Dermis blood vessel endothelial cell (primary cell): ENCODE results near the gene DPP6. TPM values are rescaled to one million over a fixed set of nuclear protein-coding genes. Genes with fewer than 3 reads are reported as not detected.
"Not testable (repeated sequence)": the region's sequence is repeated elsewhere in the genome, so short reads cannot be mapped to it uniquely, and the experiment has no call there.

Source experiments
- DNase-seq: peaks from one replicate; pipeline ENCODE4 v3.0.0; 2010
- total RNA-seq: library from RNA; depleted of rRNA; stranded (reverse); fragments of >200 nt; gene quantifications from 2 replicates; pipeline ENCODE4 v1.2.3, GENCODE V29; 2014

DPP6 gene
- total RNA-seq, 1 donor from 2014 or later = not detected

GRCh38 chr7:154678001-154678550, 625.9 kb downstream of the DPP6 start:
- DNase-seq = not testable (repeated sequence)

- DNase-seq = no peak
These were observed 627.3 kb downstream of the DPP6 start for GRCh38 chr7:154679379-154680053.

DNA sequence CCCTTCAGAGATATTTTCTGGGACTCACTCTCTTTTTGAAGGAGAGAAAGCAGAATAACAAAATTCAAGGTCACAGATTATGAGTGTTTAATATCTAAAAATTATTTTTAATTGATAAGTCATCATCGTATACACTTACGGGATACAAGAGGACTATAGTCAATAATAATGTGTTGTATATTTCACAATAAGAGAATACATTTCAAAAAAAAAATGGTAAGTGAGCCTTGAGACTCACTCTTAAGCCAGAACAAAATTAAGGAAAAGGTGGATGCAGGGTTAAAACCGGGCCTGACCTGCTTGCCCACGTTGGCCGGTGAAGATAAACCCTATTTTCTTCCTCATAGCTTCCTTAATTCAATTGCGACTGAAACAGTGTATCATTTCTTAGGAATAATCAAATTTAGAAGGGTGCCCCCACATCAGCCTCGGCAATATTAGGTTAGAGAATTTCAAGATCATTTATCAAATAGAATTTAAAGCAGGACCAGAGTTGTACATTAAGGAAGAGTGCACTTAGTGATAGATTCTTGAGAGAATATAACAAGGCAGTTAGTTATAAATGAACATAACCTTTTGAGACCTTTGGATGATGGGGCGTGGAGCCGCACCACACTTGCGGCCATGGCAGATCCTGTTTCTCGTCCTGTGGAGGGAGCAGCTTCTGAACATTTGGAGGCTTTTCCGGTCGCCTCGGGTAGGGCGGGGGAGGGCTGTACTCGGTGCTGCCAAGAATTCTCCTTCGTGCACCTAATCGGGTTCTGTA, 628.9 kb downstream of the DPP6 start:
- DNase-seq = no peak

DNA sequence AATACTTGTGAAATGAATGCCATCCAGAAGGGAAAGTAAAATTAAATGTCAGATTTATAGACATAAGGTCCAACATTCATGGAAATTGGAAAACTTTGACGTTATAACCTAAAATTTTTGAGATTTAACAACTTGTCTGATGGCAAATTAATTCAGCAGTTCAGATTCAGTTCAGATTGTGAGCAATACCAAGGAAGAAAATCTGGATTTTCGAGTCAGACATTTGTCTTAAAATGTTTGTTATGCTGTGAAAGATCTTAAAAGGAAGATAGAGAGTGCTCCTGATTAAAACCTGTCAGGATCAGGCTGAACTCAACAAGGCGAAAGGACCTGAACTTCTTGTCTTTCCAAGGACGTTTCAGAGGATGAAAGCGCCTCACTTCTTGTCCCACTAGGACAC, 629.8 kb downstream of the DPP6 start:
- no peak for DNase-seq

DNA sequence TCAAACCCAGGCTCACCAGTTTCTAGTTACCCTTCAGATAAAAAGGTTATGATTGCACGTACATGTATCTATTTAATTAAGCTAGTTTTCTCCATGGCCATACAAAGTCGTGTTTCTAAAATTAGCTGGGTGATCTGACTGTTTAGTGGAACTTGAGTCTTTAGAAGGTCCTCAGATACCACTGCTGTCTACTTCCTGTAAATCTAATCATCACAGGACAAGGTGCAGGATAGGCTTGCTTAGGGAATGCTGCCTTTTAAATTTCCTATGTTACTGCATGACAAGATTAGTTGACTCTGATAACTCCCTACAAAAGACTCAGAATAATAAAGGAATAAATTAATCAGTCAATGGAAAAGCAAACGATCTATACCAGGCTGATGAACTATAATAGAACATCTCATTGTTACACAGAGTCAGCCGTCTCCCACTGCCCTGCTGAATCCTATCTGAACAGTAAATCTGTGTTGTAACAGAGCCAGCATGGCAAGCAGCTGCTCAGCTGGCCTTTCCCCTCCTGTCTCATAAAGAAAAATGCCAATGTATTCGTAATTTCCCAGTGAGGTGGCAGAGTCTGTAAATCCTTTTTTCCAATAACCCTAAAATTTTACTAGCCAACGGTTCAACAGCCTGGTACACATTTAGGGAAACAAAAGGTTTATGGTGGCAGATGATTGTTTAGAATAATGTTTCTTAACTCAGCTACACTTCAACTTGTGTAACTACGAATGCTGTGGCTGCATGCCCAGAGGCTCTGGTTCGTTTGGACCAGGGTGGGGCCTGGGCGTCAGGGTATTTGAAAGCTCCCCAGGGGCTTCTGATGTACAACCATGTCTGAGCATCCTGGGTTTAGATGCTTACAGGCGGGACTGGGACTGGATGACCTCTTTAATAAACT, 632.7 kb downstream of the DPP6 start:
- DNase-seq = no peak

- DNase-seq = no peak
These were observed 633.3 kb downstream of the DPP6 start for GRCh38 chr7:154685564-154685901.

DNA sequence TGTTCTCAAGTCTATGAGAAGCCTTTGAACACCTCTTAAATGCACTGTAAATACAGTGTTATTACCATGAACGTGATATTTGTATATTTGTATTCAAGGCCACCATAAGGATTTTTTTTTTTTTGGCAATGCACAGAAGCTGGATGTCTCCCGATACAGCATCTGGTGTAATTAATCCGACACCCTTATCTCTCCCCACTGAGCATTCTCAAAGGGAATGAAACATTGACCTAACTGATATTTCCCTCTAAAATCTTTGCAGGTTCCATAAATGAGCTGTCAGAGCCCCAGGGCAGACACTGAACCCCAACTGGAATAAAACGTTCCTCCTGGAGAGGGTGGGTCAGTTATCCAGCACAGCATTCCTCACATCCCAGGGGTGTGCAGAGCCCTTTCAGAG, 634.1 kb downstream of the DPP6 start:
- no peak for DNase-seq

DNA sequence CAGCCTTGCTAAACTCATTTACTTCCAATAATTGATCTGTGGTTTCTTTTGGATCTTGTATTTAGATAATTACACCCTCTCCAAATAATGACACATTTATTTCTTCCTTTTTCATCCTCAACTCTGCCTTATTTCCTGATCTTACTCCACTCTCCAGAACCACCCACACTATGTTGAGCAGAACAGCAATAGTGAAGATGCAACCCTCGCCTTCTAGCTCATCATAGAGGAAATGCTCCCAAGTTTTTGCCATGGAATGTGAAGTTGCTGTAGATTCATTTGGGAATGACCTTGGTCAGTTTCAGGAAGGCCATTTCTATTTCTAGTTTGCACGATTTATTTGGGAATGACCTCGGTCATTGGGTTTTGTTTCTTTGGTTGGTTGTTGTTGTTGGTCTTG, 636.8 kb downstream of the DPP6 start:
- no peak for DNase-seq

GRCh38 chr7:154690411-154690810, 638.2 kb downstream of the DPP6 start:
- no peak for DNase-seq

GRCh38 chr7:154693661-154694060, 641.5 kb downstream of the DPP6 start:
- DNase-seq = no peak

DNA sequence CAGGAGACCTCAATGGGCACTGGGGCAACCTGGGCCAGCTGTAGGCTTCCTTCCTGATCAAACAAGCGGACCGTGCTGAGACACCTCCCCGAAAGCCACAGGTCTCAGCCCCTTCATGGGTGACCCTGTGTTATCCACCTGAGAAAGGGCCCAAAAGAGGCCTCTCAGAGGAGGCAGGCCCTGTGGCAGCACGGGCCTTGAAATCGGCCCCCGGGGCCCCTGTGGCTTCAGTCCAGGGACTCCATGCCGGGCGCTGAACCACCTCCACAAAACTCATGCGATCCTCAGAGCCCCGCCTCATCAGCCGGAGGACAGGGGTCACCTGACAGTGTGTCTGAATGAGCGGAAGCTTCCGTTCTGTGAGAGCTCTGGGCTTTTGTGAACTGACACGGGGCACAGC, 643.6 kb downstream of the DPP6 start:
- DNase-seq = no peak

- no peak for DNase-seq
These were observed 644.4 kb downstream of the DPP6 start for GRCh38 chr7:154696556-154696955.

DNA sequence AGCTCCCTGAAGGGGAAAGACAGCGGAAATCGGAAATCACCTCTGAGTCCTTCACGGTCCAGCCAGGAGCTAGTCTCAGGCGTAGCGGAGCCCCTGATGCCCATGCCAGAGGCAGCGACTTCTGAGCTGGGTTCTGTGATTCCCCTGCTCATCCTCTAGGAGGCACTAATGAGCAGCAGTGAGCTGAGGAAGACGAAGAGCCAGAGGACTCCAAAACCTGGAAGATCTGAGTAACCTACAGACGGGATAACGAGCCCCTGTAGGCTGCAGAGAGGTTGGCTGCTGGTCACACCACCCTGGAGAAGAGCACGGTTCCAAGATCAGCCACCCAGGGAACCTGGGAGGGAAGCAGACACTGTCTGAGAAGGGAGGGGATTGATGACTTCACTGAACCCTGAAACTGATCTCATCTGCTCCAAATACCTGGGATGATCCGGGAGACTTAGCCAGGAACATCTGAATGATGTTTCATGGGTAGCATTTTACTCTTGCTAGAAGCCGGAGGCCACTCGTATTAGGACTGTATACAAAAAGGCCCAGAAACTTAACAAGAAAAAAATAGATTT, 646.6 kb downstream of the DPP6 start:
- no peak for DNase-seq

DNA sequence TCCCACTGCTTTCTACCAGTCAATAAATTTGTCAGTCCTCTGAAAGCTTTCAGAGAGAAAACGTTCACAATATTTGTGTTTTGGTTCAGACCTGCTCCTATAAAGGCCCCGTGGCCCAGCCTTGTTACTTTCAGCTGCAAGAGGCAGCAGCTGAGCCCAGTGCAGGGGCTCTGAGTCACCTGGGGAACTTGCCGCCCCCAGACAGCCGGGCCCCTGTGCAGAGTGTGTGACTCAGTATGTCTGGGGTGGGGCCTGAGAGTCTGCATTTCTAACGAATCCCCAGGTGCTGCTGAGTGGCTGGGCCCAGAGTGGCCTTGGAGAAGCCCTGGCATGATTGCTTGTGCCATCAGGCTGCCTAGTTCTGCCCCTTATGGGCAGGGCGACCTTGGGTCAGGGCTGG, 647.2 kb downstream of the DPP6 start:
- DNase-seq = no peak

DNA sequence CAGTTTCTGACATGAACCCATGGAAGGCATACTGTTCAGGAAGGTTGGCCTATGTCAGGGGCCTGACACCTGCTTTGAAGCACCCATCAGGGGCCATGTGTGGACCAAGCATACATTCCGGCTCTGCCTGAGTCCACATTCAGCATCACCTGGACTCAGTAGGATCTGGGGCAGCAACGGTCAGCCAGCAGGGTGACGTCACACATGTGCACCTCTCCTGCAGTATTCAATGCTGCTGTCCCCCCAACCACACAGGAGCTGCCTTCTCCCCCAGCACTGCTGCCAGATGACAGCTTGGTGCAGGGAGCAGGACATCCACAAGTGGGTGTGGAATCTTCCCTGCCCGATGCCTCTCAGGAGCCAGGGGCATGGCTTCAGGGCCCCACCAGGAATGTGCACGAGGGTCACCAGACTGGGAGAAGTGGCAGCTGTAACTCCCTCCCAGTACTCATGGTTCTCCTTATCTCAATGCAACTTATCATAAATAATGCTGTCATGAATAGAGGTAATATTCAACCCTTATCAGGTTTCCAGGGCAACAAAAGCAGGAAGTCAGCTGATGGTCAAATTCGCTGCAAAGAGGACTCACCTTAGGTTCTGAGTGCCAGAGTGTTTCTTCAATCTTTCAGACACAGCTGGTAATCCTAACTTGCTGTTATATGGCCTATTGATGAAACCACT, 657.8 kb downstream of the DPP6 start:
- DNase-seq = no peak

DNA sequence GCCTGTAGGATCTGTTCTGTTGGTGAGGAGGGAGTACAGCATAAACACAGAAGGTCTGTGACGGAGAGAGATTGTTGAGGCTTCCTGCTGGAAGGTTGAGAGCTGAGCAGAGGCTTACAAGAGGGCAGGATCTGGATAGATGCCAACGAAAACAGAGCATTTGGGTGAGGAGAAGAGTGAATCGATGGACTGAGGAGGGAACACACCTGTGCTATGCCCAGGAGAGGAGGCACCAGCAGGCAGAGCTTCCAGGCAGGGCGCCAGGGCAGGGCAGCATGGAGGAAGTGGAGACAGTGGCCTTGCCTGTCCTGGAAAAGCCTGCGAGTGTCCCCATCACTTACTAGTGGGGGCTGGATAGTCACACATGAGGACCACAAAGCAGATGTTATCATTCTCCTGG, 667.8 kb downstream of the DPP6 start:
- DNase-seq = no peak

GRCh38 chr7:154721086-154721485, 668.9 kb downstream of the DPP6 start:
- DNase-seq = no peak

GRCh38 chr7:154726368-154726767, 674.2 kb downstream of the DPP6 start:
- DNase-seq = no peak

DNA sequence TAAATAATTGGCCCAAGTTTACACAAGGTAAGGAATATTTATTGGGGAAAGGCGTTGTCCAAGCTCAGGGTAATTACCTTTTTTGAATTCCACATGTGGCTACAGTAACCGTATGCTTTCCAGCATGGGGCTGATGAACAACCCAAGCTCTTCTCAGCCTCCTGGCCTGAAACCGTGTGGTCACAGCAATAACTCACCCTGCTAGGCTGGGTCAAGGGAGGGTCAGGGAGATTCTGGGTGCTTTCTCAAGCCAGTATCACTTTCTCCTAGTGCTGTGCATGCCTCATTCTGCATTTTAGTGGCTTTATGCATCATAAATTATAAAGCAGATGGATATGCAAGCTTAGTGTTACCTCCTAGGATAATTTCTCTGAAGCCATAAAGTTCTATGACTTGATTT, 676.9 kb downstream of the DPP6 start:
- no peak for DNase-seq

GRCh38 chr7:154735766-154736165, 683.6 kb downstream of the DPP6 start:
- DNase-seq = no peak

DNA sequence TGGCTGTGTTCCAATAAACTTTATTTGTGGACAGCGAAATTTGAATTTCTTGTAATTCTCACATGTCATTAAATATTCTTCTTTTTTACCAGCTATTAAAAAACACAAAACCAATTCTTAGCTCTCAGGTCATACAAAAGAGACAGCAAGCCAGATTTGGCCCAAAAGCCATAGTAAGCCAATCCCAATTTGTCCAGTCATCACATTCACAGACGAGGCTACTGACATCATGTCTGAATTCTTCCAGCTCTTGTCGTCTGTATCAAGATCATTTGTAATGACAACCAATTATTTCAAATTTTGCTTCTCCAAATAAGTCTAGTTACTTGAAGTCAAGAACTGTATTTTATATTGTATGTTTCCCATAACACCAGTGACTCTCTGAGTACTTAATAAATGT, 684.2 kb downstream of the DPP6 start:
- no peak for DNase-seq

GRCh38 chr7:154738216-154738615, 686.0 kb downstream of the DPP6 start:
- no peak for DNase-seq
